Mononuclear cell (primary cell): Measurements from ENCODE around the gene SSBP3. TPM values are rescaled to one million over a fixed set of nuclear protein-coding genes. Genes with fewer than 3 reads are reported as not detected.

Experiments
- H3K27me3 ChIP-seq: 2 replicates; pipeline ENCODE4 v1.6.0; 2011; ENCODE audit warnings: low read length, control low read depth; ENCODE audit not compliant: insufficient read depth
- H3K4me1 ChIP-seq: 2 replicates; pipeline ENCODE4 v1.5.1; 2011; ENCODE audit warnings: mild to moderate bottlenecking, low read length, control low read depth; ENCODE audit not compliant: insufficient read depth
- H3K4me3 ChIP-seq: 2 replicates; pipeline ENCODE4 v1.5.1; 2011; ENCODE audit warnings: mild to moderate bottlenecking, low read length, moderate library complexity
- H3K9me3 ChIP-seq: 2 replicates; pipeline ENCODE4 v1.5.1; 2011; ENCODE audit warnings: low read depth, mild to moderate bottlenecking, control low read depth, low read length
- total RNA-seq: library from RNA; depleted of rRNA; stranded (reverse); fragments of >200 nt; gene quantifications from one replicate; pipeline ENCODE4 v1.2.3, GENCODE V29; 2012

Gene SSBP3
- total RNA-seq, 1 donor, result 20.8 TPM

- Histone ChIP-seq H3K9me3 (no peaks in the 10 kb centered on the region), H3K4me1 (peaks cover 55% of the 10 kb centered on the region), H3K27me3 (no peaks in the 10 kb centered on the region), H3K4me3 (no peak overlapping the region)
Observed at GRCh38 chr1:54404263-54404662, 1.9 kb downstream of the SSBP3 start.

- H3K27me3 ChIP-seq, result no peaks in the 10 kb centered on the region
- no peaks in the 10 kb centered on the region for H3K9me3 ChIP-seq
- peaks cover 51% of the 10 kb centered on the region for H3K4me1 ChIP-seq
- H3K4me3 ChIP-seq, result no peak overlapping the region
Observed at GRCh38 chr1:54403808-54404261, 2.4 kb downstream of the SSBP3 start.

GRCh38 chr1:54403405-54403804 is 2.8 kb downstream of the SSBP3 start:
- peaks cover 47% of the 10 kb centered on the region for H3K4me1 ChIP-seq
- no peaks in the 10 kb centered on the region for H3K9me3 ChIP-seq
- no peak overlapping the region for H3K4me3 ChIP-seq
- no peaks in the 10 kb centered on the region for H3K27me3 ChIP-seq

- Histone ChIP-seq H3K4me3 (no peak overlapping the region), H3K27me3 (no peaks in the 10 kb centered on the region), H3K4me1 (peaks cover 41% of the 10 kb centered on the region), H3K9me3 (no peaks in the 10 kb centered on the region)
Observed at GRCh38 chr1:54402896-54403295, 3.3 kb downstream of the SSBP3 start.

GRCh38 chr1:54401799-54402198 is 4.4 kb downstream of the SSBP3 start:
- Histone ChIP-seq H3K4me1 (peaks cover 35% of the 10 kb centered on the region), H3K27me3 (no peaks in the 10 kb centered on the region), H3K4me3 (no peak overlapping the region), H3K9me3 (no peaks in the 10 kb centered on the region)

- Histone ChIP-seq H3K9me3 (no peaks in the 10 kb centered on the region), H3K4me3 (no peak overlapping the region), H3K4me1 (peaks cover 34% of the 10 kb centered on the region), H3K27me3 (no peaks in the 10 kb centered on the region)
Observed at GRCh38 chr1:54400329-54400728, 5.9 kb downstream of the SSBP3 start.

- Histone ChIP-seq H3K4me1 (peaks cover 28% of the 10 kb centered on the region), H3K4me3 (no peak overlapping the region), H3K27me3 (no peaks in the 10 kb centered on the region), H3K9me3 (no peaks in the 10 kb centered on the region)
Observed at GRCh38 chr1:54399765-54400164, 6.4 kb downstream of the SSBP3 start.

GRCh38 chr1:54398963-54399528 is 7.1 kb downstream of the SSBP3 start:
- Histone ChIP-seq H3K27me3 (no peaks in the 10 kb centered on the region), H3K4me1 (peaks cover 21% of the 10 kb centered on the region), H3K9me3 (no peaks in the 10 kb centered on the region), H3K4me3 (no peak overlapping the region)

GRCh38 chr1:54397980-54398379 is 8.2 kb downstream of the SSBP3 start:
- H3K4me1 ChIP-seq, result peaks cover 12% of the 10 kb centered on the region
- H3K4me3 ChIP-seq, result no peak overlapping the region
- no peaks in the 10 kb centered on the region for H3K27me3 ChIP-seq
- no peaks in the 10 kb centered on the region for H3K9me3 ChIP-seq

GRCh38 chr1:54397090-54397591 is 9.1 kb downstream of the SSBP3 start:
- Histone ChIP-seq H3K4me3 (no peak overlapping the region), H3K9me3 (no peaks in the 10 kb centered on the region), H3K4me1 (peaks cover 7% of the 10 kb centered on the region), H3K27me3 (no peaks in the 10 kb centered on the region)

- Histone ChIP-seq H3K27me3 (no peaks in the 10 kb centered on the region), H3K9me3 (no peaks in the 10 kb centered on the region), H3K4me3 (no peak overlapping the region), H3K4me1 (peaks cover 7% of the 10 kb centered on the region)
Observed at GRCh38 chr1:54396261-54396933, 9.8 kb downstream of the SSBP3 start.

GRCh38 chr1:54395281-54395934 is 10.8 kb downstream of the SSBP3 start:
- Histone ChIP-seq H3K27me3 (no peaks in the 10 kb centered on the region), H3K4me3 (no peak overlapping the region), H3K4me1 (peaks cover under 1% of the 10 kb centered on the region), H3K9me3 (no peaks in the 10 kb centered on the region)

- Histone ChIP-seq H3K9me3 (no peaks in the 10 kb centered on the region), H3K4me3 (no peak overlapping the region), H3K4me1 (no peaks in the 10 kb centered on the region), H3K27me3 (no peaks in the 10 kb centered on the region)
Observed at GRCh38 chr1:54394104-54394503, 12.1 kb downstream of the SSBP3 start.

GRCh38 chr1:54392401-54392800 is 13.8 kb downstream of the SSBP3 start:
- Histone ChIP-seq H3K9me3 (no peaks in the 10 kb centered on the region), H3K27me3 (no peaks in the 10 kb centered on the region), H3K4me1 (no peaks in the 10 kb centered on the region), H3K4me3 (no peak overlapping the region)

GRCh38 chr1:54391450-54392209 is 14.6 kb downstream of the SSBP3 start:
- Histone ChIP-seq H3K4me1 (no peaks in the 10 kb centered on the region), H3K9me3 (no peaks in the 10 kb centered on the region), H3K27me3 (no peaks in the 10 kb centered on the region), H3K4me3 (no peak overlapping the region)
